IPS DF 6.9 (cell line): Measurements from ENCODE around the gene DNAH12.
"Not testable (repeated sequence)": the region's sequence is repeated elsewhere in the genome, so short reads cannot be mapped to it uniquely, and the experiment has no call there.

Experiments
- DNase-seq: peaks from one replicate; pipeline ENCODE4 v3.0.0-alpha.2; 2013; ENCODE audit warnings: low read depth, low spot score
- H3K27ac ChIP-seq: one replicate; pipeline ENCODE4 v1.5.1; 2013; ENCODE audit warnings: low read length, control low read depth
- H3K27me3 ChIP-seq: 2 replicates; pipeline ENCODE4 v1.6.1; 2013; ENCODE audit warnings: mild to moderate bottlenecking, low read length; ENCODE audit not compliant: control insufficient read depth, insufficient read depth
- H3K36me3 ChIP-seq: 2 replicates; pipeline ENCODE4 v1.6.1; 2013; ENCODE audit warnings: low read length; ENCODE audit not compliant: control insufficient read depth, insufficient read depth
- H3K4me1 ChIP-seq: 2 replicates; pipeline ENCODE4 v1.6.1; 2013; ENCODE audit warnings: low read length; ENCODE audit not compliant: control insufficient read depth, insufficient read depth
- H3K4me3 ChIP-seq: 2 replicates; pipeline ENCODE4 v1.5.1; 2013; ENCODE audit warnings: mild to moderate bottlenecking, low read length
- H3K9me3 ChIP-seq: 2 replicates; pipeline ENCODE4 v1.6.1; 2013; ENCODE audit warnings: low read length, inconsistent platforms; ENCODE audit not compliant: control insufficient read depth, insufficient read depth
- WGBS: extraction: QIAGEN DNeasy Blood & Tissue Kit; methylation state at CpG from one replicate; pipeline ENCODE4 v1.1.7; 2013; ENCODE audit warnings: mixed read lengths, missing lambda C conversion rate; ENCODE audit not compliant: insufficient read length, insufficient coverage; 5-methylcytosine and 5-hydroxymethylcytosine counted together

DNAH12 gene

GRCh38 chr3:57370341-57370740 is 173.8 kb downstream of the DNAH12 start:
- WGBS, result no CpG with 5 or more reads among the region's 1 CpG
- no peaks in the 10 kb centered on the region for H3K9me3 ChIP-seq

GRCh38 chr3:57365089-57365488 is 179.1 kb downstream of the DNAH12 start:
- not testable (repeated sequence) for DNase-seq, H3K9me3 ChIP-seq, H3K4me1 ChIP-seq, H3K4me3 ChIP-seq, H3K27ac ChIP-seq, H3K36me3 ChIP-seq, H3K27me3 ChIP-seq
- no CpG with 5 or more reads among the region's 2 CpGs for WGBS

More at GRCh38 chr3:57370341-57370740, 173.8 kb downstream of the DNAH12 start:
- Histone ChIP-seq H3K27me3 (no peaks in the 10 kb centered on the region), H3K4me3 (no peak overlapping the region), H3K36me3 (no peaks in the 10 kb centered on the region), H3K27ac (no peak overlapping the region), H3K4me1 (no peaks in the 10 kb centered on the region)
- DNase-seq, result no peak

GRCh38 chr3:57356275-57356674 is 187.9 kb downstream of the DNAH12 start:
- not testable (repeated sequence) for H3K27me3 ChIP-seq, H3K36me3 ChIP-seq, H3K27ac ChIP-seq, DNase-seq, H3K4me3 ChIP-seq, H3K4me1 ChIP-seq, H3K9me3 ChIP-seq
- no CpG with 5 or more reads among the region's 1 CpG for WGBS

GRCh38 chr3:57354768-57355167 is 189.4 kb downstream of the DNAH12 start:
- no peaks in the 10 kb centered on the region for H3K27me3 ChIP-seq
- no CpG with 5 or more reads among the region's 1 CpG for WGBS
- H3K4me3 ChIP-seq, result no peak overlapping the region
- no peaks in the 10 kb centered on the region for H3K4me1 ChIP-seq
- no peak for DNase-seq
- H3K36me3 ChIP-seq, result no peaks in the 10 kb centered on the region
- no peaks in the 10 kb centered on the region for H3K9me3 ChIP-seq
- no peak overlapping the region for H3K27ac ChIP-seq

- no peak overlapping the region for H3K4me3 ChIP-seq
- no peak overlapping the region for H3K27ac ChIP-seq
- H3K9me3 ChIP-seq, result no peaks in the 10 kb centered on the region
- no CpG with 5 or more reads among the region's 1 CpG for WGBS
- no peaks in the 10 kb centered on the region for H3K36me3 ChIP-seq
- no peak for DNase-seq
- H3K27me3 ChIP-seq, result no peaks in the 10 kb centered on the region
- H3K4me1 ChIP-seq, result no peaks in the 10 kb centered on the region
Observed at GRCh38 chr3:57350271-57350670, 193.9 kb downstream of the DNAH12 start.

- no CpG with 5 or more reads among the region's 7 CpGs for WGBS
- not testable (repeated sequence) for H3K9me3 ChIP-seq, H3K36me3 ChIP-seq, DNase-seq, H3K4me1 ChIP-seq, H3K4me3 ChIP-seq, H3K27ac ChIP-seq, H3K27me3 ChIP-seq
Observed at GRCh38 chr3:57339071-57339642, 205.0 kb downstream of the DNAH12 start.

- H3K27me3 ChIP-seq, H3K27ac ChIP-seq, H3K4me3 ChIP-seq, H3K9me3 ChIP-seq, H3K36me3 ChIP-seq, DNase-seq, H3K4me1 ChIP-seq: not testable (repeated sequence)
- WGBS, result no CpG with 5 or more reads among the region's 40 CpGs
Observed at GRCh38 chr3:57338272-57339070, 205.7 kb downstream of the DNAH12 start.

- no peaks in the 10 kb centered on the region for H3K36me3 ChIP-seq
- H3K9me3 ChIP-seq, result no peaks in the 10 kb centered on the region
- H3K27ac ChIP-seq, result no peak overlapping the region
- no peak overlapping the region for H3K4me3 ChIP-seq
- no peaks in the 10 kb centered on the region for H3K4me1 ChIP-seq
- no CpG with 5 or more reads among the region's 5 CpGs for WGBS
- DNase-seq, result no peak
- no peaks in the 10 kb centered on the region for H3K27me3 ChIP-seq
Observed at GRCh38 chr3:57335283-57335938, 208.7 kb downstream of the DNAH12 start.

GRCh38 chr3:57331078-57331610 is 213.0 kb downstream of the DNAH12 start:
- no CpG with 5 or more reads among the region's 3 CpGs for WGBS
- no peak for DNase-seq
- H3K27ac ChIP-seq, result no peak overlapping the region
- no peaks in the 10 kb centered on the region for H3K4me1 ChIP-seq
- H3K36me3 ChIP-seq, result no peaks in the 10 kb centered on the region
- no peak overlapping the region for H3K4me3 ChIP-seq
- H3K27me3 ChIP-seq, result no peaks in the 10 kb centered on the region
- no peaks in the 10 kb centered on the region for H3K9me3 ChIP-seq

- H3K4me1 ChIP-seq, H3K27me3 ChIP-seq, H3K4me3 ChIP-seq, H3K27ac ChIP-seq, H3K36me3 ChIP-seq, H3K9me3 ChIP-seq, DNase-seq: not testable (repeated sequence)
- WGBS, result no CpG with 5 or more reads among the region's 1 CpG
Observed at GRCh38 chr3:57326498-57326897, 217.6 kb downstream of the DNAH12 start.
